ENCODE measurements around the gene MED27. TPM values are rescaled to one million over a fixed set of nuclear protein-coding genes. Genes with fewer than 3 reads are reported as not detected.

The MED27 gene
- polyA plus RNA-seq, 4 donors, result 10.8 to 17.8 (median 11.0) TPM

DNA sequence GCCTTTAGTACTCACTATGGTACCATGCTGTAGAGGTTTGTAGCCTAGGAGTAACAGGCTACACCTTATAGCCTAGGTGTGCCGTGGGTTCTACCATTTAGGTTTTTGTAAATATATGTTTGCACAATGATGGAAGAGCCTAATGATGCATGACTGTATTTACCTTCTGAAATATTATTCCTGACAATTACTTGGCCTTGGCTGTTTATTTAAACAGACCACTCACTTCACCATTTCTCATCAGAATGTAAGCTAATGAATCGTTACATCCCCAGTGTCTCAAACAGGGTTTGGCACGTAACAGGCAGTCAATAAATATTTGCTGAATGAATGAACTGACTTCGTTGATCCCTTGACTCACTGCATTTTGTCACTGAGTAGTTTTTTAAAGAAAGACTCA lies 93.1 kb downstream of the MED27 start:
- FAIRE-seq, result no peak

DNA sequence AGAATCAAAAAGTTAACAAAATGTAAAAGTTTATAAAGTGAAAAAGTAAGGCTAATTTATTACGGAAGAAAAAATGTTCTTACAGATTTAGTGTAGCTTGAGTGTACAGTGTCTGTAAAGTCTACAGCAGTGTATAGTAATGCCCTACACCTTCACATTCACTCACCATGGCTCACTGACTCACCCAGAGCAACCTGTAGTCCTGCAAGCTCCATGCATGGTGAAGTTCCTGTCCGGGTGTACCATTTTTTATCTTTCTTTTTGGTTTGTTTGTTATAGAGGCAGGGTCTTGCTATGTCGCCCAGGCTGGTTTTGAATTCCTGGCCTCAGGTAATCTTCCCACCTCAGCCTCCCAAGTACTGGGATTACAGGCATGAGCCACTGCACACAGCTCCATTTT lies 93.6 kb downstream of the MED27 start:
- no peaks in the 10 kb centered on the region for H3K4me1 ChIP-seq (ENCODE audit: control insufficient read depth in 3 of 3, insufficient read depth in 2 of 3, low read depth in 1 of 3, low read length in 2 of 3)
- FAIRE-seq (no peak), DNase-seq (no peak)
- H3K4me3 ChIP-seq (ENCODE audit: low read depth in 1 of 3, low read length in 3 of 3), result no peak overlapping the region
- H3K9me3 ChIP-seq (ENCODE audit: control insufficient read depth in 2 of 2, insufficient read depth in 1 of 2, low read depth in 1 of 2, low read length in 1 of 2), result no peaks in the 10 kb centered on the region
- H3K36me3 ChIP-seq (ENCODE audit: control insufficient read depth in 3 of 3, insufficient read depth in 2 of 3, low read depth in 1 of 3, low read length in 3 of 3), result no peaks in the 10 kb centered on the region
- H3K27me3 ChIP-seq (ENCODE audit: control insufficient read depth in 3 of 3, insufficient read depth in 3 of 3, low read length in 3 of 3), result no peaks in the 10 kb centered on the region
- 95 to 100% (median 95%) methylated on average over 3 of the region's 3 CpGs for WGBS, 3 donors
- no peak overlapping the region for H3K27ac ChIP-seq (ENCODE audit: low read depth in 1 of 3, low read length in 2 of 3)

More for the DNA sequence above, 93.1 kb downstream of the MED27 start:
- WGBS, 3 donors, result 89 to 91% (median 91%) methylated on average over 4 of the region's 4 CpGs
- Histone ChIP-seq H3K27me3 (ENCODE audit: control insufficient read depth in 3 of 3, insufficient read depth in 3 of 3, low read length in 3 of 3) (no peaks in the 10 kb centered on the region), H3K9me3 (ENCODE audit: control insufficient read depth in 2 of 2, insufficient read depth in 1 of 2, low read depth in 1 of 2, low read length in 1 of 2) (no peaks in the 10 kb centered on the region), H3K36me3 (ENCODE audit: control insufficient read depth in 3 of 3, insufficient read depth in 2 of 3, low read depth in 1 of 3, low read length in 3 of 3) (no peaks in the 10 kb centered on the region), H3K4me3 (ENCODE audit: low read depth in 1 of 3, low read length in 3 of 3) (no peak overlapping the region), H3K27ac (ENCODE audit: low read depth in 1 of 3, low read length in 2 of 3) (no peak overlapping the region), H3K4me1 (ENCODE audit: control insufficient read depth in 3 of 3, insufficient read depth in 2 of 3, low read depth in 1 of 3, low read length in 2 of 3) (no peaks in the 10 kb centered on the region)
- DNase-seq, result no peak

DNA sequence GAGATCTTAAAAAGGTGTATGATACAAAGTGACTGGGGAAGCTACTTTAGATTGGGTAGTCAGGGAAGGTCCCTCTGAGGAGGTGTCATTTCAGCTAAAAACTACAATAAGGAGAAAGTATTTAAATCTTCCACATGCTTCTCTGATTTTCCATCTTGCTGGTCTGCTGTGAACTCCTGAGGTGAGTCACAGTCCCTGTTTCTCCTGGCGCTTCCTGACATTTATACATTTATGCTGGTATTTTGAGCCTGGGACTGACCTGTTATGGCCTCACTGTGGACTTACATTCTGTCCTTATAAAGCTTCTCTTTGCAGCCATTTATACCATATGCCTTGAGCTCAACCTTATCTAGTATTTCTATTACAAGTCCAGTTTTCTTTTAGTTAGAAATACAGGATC lies 95.1 kb downstream of the MED27 start:
- H3K4me1 ChIP-seq (ENCODE audit: control insufficient read depth in 3 of 3, insufficient read depth in 2 of 3, low read depth in 1 of 3, low read length in 2 of 3), result no peaks in the 10 kb centered on the region
- no peak overlapping the region for H3K4me3 ChIP-seq (ENCODE audit: low read depth in 1 of 3, low read length in 3 of 3)
- H3K36me3 ChIP-seq (ENCODE audit: control insufficient read depth in 3 of 3, insufficient read depth in 2 of 3, low read depth in 1 of 3, low read length in 3 of 3), result no peaks in the 10 kb centered on the region
- DNase-seq (no peak), FAIRE-seq (no peak)
- no peaks in the 10 kb centered on the region for H3K27me3 ChIP-seq (ENCODE audit: control insufficient read depth in 3 of 3, insufficient read depth in 3 of 3, low read length in 3 of 3)
- no peak overlapping the region for H3K27ac ChIP-seq (ENCODE audit: low read depth in 1 of 3, low read length in 2 of 3)
- WGBS, 3 donors, result 94 to 98% (median 96%) methylated on average over 1 of the region's 1 CpG
- no peaks in the 10 kb centered on the region for H3K9me3 ChIP-seq (ENCODE audit: control insufficient read depth in 2 of 2, insufficient read depth in 1 of 2, low read depth in 1 of 2, low read length in 1 of 2)

DNA sequence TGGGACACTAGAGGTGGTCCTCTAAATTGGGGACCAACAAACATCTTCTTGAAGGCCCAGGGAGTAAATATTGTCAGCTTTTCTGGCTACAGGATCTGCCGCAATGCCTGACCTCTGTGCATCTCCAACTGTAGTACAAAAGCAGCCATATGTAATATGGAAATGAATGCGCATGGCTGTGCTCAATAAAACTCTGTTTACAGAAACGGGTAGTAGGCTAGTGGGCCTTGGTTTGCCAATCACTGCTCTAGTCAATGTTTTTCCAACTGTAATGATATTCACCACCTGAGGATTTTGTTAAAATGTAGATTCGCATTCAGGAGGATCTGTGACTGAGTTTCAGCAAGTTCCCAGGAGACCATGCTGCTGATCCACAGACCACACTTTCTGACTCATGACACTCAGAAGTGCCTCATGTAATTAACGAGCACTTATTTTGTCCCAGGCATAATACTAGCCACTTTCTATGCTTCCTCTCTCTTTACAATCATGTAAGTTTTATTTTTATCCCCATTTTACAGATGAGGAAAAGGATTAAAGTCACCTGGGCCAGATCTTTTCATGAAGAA lies 96.9 kb downstream of the MED27 start:
- H3K36me3 ChIP-seq (ENCODE audit: control insufficient read depth in 3 of 3, insufficient read depth in 2 of 3, low read depth in 1 of 3, low read length in 3 of 3), result no peaks in the 10 kb centered on the region
- FAIRE-seq, result no peak
- DNase-seq, result no peak
- H3K27ac ChIP-seq (ENCODE audit: low read depth in 1 of 3, low read length in 2 of 3), result no peak overlapping the region
- H3K27me3 ChIP-seq (ENCODE audit: control insufficient read depth in 3 of 3, insufficient read depth in 3 of 3, low read length in 3 of 3), result no peaks in the 10 kb centered on the region
- no peaks in the 10 kb centered on the region for H3K9me3 ChIP-seq (ENCODE audit: control insufficient read depth in 2 of 2, insufficient read depth in 1 of 2, low read depth in 1 of 2, low read length in 1 of 2)
- WGBS, 3 donors, result 75 to 83% (median 75%) methylated on average over 5 of the region's 5 CpGs
- H3K4me1 ChIP-seq (ENCODE audit: control insufficient read depth in 3 of 3, insufficient read depth in 2 of 3, low read depth in 1 of 3, low read length in 2 of 3), result no peaks in the 10 kb centered on the region
- no peak overlapping the region for H3K4me3 ChIP-seq (ENCODE audit: low read depth in 1 of 3, low read length in 3 of 3)

DNA sequence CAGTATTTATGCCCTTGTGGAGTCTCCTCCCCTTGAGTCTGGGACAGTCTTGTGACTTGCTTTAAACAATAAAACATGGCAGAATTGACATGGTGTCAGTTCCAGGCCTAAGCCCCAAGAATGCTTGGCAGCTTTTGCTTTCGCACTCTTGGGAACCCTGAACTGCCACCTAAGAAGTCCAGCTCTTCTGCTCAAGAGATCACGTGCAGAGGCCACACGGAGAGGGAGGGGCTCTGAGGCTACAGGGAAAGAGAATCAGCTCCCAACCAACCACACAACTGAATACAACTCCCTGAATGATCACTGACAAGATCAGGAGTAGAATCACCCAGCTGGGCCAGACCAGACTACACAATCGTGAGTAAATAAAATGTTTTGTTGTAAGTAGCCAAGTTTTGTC lies 97.6 kb downstream of the MED27 start:
- Histone ChIP-seq H3K36me3 (ENCODE audit: control insufficient read depth in 3 of 3, insufficient read depth in 2 of 3, low read depth in 1 of 3, low read length in 3 of 3) (no peaks in the 10 kb centered on the region), H3K27ac (ENCODE audit: low read depth in 1 of 3, low read length in 2 of 3) (no peak overlapping the region), H3K4me1 (ENCODE audit: control insufficient read depth in 3 of 3, insufficient read depth in 2 of 3, low read depth in 1 of 3, low read length in 2 of 3) (peaks cover 0 to 4% (median 0%) of the 10 kb centered on the region in 3 donors), H3K27me3 (ENCODE audit: control insufficient read depth in 3 of 3, insufficient read depth in 3 of 3, low read length in 3 of 3) (no peaks in the 10 kb centered on the region), H3K4me3 (ENCODE audit: low read depth in 1 of 3, low read length in 3 of 3) (no peak overlapping the region), H3K9me3 (ENCODE audit: control insufficient read depth in 2 of 2, insufficient read depth in 1 of 2, low read depth in 1 of 2, low read length in 1 of 2) (no peaks in the 10 kb centered on the region)
- WGBS, 3 donors, result 93 to 96% (median 95%) methylated on average over 4 of the region's 4 CpGs
- DNase-seq, result no peak
- no peak for FAIRE-seq

DNA sequence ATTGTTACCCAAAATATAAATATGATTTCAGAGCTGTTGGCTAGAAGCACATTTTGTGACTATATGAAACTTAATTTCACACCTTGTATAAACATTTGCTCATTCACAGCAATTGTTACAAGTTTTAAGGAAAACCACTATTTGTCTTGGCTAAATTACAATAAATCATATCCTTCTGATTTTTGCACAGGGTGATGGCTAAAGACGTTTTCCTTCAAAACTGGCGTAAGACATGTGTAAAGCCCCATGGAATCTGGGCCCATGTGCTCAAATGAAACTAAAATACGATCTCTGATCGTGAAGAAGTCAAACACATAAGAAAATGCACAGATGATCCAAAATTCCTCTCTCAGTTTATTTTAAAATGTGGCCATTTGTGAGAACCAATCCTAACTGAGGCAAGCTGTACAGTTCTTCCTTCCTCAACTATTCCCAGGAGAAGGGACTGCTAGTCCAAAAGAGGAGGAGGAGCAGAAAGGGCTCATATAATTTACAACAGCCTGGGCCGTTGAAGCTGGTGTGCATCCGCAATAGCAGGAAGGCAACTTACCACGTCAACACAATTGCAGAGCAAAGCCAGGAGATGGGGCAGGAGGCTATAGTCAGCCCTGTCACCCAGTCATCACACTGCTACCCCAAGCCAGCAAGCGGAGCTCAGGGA lies 98.4 kb downstream of the MED27 start:
- H3K27ac ChIP-seq (ENCODE audit: low read depth in 1 of 3, low read length in 2 of 3), result no peak overlapping the region
- H3K9me3 ChIP-seq (ENCODE audit: control insufficient read depth in 2 of 2, insufficient read depth in 1 of 2, low read depth in 1 of 2, low read length in 1 of 2), result no peaks in the 10 kb centered on the region
- H3K36me3 ChIP-seq (ENCODE audit: control insufficient read depth in 3 of 3, insufficient read depth in 2 of 3, low read depth in 1 of 3, low read length in 3 of 3), result no peaks in the 10 kb centered on the region
- peaks cover 0 to 9% (median 2%) of the 10 kb centered on the region in 3 donors for H3K4me1 ChIP-seq (ENCODE audit: control insufficient read depth in 3 of 3, insufficient read depth in 2 of 3, low read depth in 1 of 3, low read length in 2 of 3)
- no peaks in the 10 kb centered on the region for H3K27me3 ChIP-seq (ENCODE audit: control insufficient read depth in 3 of 3, insufficient read depth in 3 of 3, low read length in 3 of 3)
- DNase-seq, result no peak
- 64 to 88% (median 84%) methylated on average over 7 to 8 of the region's 8 CpGs for WGBS, 3 donors
- no peak overlapping the region for H3K4me3 ChIP-seq (ENCODE audit: low read depth in 1 of 3, low read length in 3 of 3)
- no peak for FAIRE-seq

DNA sequence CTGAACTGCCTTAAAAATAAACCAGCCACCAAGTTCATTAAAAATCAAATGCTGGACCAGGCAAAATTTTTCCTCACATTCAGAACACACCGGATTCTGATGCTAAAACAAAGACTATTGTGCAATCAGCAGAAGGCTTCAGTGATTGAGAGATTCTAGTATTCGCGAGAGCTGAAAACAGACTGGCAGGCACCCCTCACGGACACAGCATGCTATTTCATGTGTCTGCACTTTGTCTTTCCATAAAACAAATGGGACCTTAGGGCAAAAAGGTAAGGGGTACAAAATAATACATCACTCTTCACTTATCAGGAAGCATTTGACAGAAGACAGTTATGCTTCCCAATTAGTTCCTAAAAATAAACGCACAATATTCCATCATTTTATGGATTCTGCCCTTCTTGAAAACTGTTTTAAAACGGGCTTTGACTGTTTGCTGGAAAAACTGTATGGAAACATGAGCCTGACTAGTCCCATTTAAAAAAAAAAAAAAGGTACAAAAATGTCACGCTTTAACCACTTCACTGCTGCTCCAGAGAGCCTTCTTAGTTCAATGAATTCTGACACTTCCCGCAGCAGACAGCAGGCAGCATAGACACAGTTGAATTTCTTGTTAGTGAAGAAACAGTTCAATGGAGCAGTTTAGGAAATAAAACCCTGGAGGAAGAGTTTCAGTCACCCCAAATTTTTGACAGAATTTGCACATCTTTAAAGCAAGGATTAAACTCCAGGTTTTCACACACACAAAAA lies 99.2 kb downstream of the MED27 start:
- Histone ChIP-seq H3K4me3 (ENCODE audit: low read depth in 1 of 3, low read length in 3 of 3) (no peak overlapping the region), H3K4me1 (ENCODE audit: control insufficient read depth in 3 of 3, insufficient read depth in 2 of 3, low read depth in 1 of 3, low read length in 2 of 3) (peaks cover 0 to 12% (median 2%) of the 10 kb centered on the region in 3 donors), H3K27ac (ENCODE audit: low read depth in 1 of 3, low read length in 2 of 3) (no peak overlapping the region), H3K36me3 (ENCODE audit: control insufficient read depth in 3 of 3, insufficient read depth in 2 of 3, low read depth in 1 of 3, low read length in 3 of 3) (no peaks in the 10 kb centered on the region), H3K9me3 (ENCODE audit: control insufficient read depth in 2 of 2, insufficient read depth in 1 of 2, low read depth in 1 of 2, low read length in 1 of 2) (no peaks in the 10 kb centered on the region), H3K27me3 (ENCODE audit: control insufficient read depth in 3 of 3, insufficient read depth in 3 of 3, low read length in 3 of 3) (no peaks in the 10 kb centered on the region)
- DNase-seq (no peak), FAIRE-seq (no peak)
- WGBS, 3 donors, result 68 to 89% (median 79%) methylated on average over 8 of the region's 8 CpGs

DNA sequence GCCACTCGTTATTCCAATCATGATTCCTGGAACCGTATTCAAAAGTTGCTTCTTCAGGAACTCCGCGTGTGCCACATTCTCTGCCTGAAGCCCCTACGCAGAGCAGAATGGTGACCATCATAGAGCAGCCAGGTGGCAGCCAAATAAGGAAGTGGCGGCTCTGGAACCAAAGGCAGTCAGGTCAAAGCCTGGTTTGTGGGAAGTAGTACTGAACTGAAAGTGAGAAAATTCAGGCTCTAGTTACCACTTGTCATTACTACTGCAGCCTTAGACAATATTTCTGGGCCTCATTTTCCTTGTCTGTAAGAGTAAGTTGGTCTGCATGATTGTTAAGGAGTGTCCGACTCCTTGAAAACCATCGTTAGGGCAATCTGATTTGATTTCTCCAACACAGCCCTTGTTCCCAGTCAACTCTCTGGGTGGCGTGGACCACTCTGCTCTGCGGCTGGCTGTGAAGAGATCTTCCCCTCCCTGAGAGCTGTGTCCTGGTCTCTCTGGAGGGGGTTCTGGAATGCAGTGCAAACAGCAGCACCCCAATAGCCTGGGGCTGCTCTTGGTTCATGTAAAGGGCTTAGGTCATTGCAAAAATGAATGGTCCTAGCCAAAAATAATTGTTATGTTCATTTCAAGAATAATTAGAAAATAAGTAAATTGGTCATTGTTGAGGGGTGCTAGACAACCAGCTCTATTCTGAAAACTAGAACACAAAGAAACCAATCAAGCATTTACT lies 102.4 kb downstream of the MED27 start:
- WGBS, 3 donors, result 82 to 88% (median 88%) methylated on average over 10 of the region's 10 CpGs
- peaks cover 0 to 5% (median 0%) of the 10 kb centered on the region in 3 donors for H3K36me3 ChIP-seq (ENCODE audit: control insufficient read depth in 3 of 3, insufficient read depth in 2 of 3, low read depth in 1 of 3, low read length in 3 of 3)
- H3K9me3 ChIP-seq (ENCODE audit: control insufficient read depth in 2 of 2, insufficient read depth in 1 of 2, low read depth in 1 of 2, low read length in 1 of 2), result peaks cover 0 to 5% of the 10 kb centered on the region in 2 donors
- no peaks in the 10 kb centered on the region for H3K27me3 ChIP-seq (ENCODE audit: control insufficient read depth in 3 of 3, insufficient read depth in 3 of 3, low read length in 3 of 3)
- peaks cover 0 to 12% (median 2%) of the 10 kb centered on the region in 3 donors for H3K4me1 ChIP-seq (ENCODE audit: control insufficient read depth in 3 of 3, insufficient read depth in 2 of 3, low read depth in 1 of 3, low read length in 2 of 3)
- peak in 1 of 2 donors; percentile 10 for DNase-seq
- no peak for FAIRE-seq
- no peak overlapping the region for H3K4me3 ChIP-seq (ENCODE audit: low read depth in 1 of 3, low read length in 3 of 3)
- H3K27ac ChIP-seq (ENCODE audit: low read depth in 1 of 3, low read length in 2 of 3), result no peak overlapping the region

Measured in small intestine (tissue), 7 donors.